Stimulated activated CD8-positive, alpha-beta memory T cell treated with anti-CD3 and anti-CD28 coated beads, Interleukin-12 subunit alpha, Interleukin-12 subunit beta, amount 100 ng/mL, for 24 hours (primary cell): ENCODE data around the gene NALCN.
"Not testable (repeated sequence)": the region's sequence is repeated elsewhere in the genome, so short reads cannot be mapped to it uniquely, and the experiment has no call there.

Experiments
- DNase-seq: peaks from one replicate; pipeline ENCODE4 v3.0.0-alpha.2; 2020; ENCODE audit errors: extremely low read depth

Gene NALCN

GRCh38 chr13:101341464-101341863 lies 74.8 kb downstream of the NALCN start:
- no peak for DNase-seq

- no peak for DNase-seq
Measured at GRCh38 chr13:101339202-101339601, 77.1 kb downstream of the NALCN start.

DNA sequence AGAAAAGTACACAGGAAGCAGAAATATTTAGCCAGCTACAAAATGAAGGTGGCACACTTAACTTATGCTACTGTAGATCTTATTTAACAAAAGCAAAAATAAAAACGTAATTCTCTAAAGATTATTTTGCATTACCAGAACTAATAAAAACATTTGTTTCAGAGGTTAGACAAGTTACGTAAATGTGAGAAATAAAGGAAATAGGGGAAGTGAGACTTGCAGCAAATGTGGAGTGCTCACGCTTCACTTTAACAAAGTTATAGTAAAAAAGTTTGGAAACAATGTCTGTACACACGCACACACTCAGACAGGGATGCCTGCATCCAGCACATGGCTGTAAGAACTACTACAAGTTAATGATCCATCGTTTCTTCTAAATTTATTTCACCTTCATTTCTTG lies 83.7 kb downstream of the NALCN start:
- DNase-seq: no peak

- no peak for DNase-seq
Measured at GRCh38 chr13:101331731-101332130, 84.6 kb downstream of the NALCN start.

DNA sequence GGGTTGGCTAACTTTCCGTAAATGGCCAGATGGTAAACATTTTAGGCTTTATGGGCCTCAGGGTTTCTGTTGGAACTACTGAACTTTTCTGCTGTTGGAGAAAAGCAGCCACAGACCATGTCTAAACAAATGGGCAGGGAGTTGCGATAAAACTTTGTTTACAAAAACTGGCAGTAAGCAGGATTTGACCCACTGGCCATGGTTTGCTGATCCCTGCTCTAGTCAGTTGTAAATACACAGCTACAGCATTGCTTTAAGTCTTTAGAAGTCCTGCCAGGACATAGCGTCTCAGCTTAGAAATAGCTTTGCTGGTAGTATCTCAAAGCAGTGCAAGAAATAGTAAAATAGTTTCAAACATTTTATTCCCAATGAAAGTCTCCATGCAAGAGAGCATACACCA lies 88.4 kb downstream of the NALCN start:
- DNase-seq: no peak

- DNase-seq: no peak
Measured at GRCh38 chr13:101326710-101327109, 89.6 kb downstream of the NALCN start.

GRCh38 chr13:101325423-101325822 lies 90.9 kb downstream of the NALCN start:
- no peak for DNase-seq

GRCh38 chr13:101323601-101324000 lies 92.7 kb downstream of the NALCN start:
- no peak for DNase-seq

DNA sequence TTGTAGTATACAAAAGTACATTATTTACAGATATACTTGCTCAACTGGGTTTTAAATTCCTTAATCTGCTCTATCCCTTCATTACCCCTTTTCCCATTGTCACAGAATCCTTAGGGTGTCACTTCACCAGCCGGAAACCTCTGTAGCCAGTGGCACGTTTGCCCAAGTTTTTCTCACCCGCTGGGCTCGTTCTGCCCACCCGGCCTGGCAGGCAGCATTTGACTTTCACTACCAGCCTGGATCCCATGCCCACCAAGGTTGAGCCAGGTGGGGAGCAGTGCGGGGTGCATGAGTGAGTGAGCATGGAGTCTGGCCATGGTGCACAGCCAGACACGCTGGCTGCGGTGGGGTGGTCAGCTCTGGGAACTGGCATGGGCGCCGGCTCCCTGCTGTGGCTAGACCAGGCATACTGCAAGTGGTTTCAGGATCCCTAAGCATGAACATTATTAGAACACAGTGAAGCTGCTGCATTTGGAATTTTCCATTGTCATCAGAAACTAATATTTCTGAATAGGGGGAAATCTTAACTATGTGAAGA lies 98.3 kb downstream of the NALCN start:
- DNase-seq: no peak

DNA sequence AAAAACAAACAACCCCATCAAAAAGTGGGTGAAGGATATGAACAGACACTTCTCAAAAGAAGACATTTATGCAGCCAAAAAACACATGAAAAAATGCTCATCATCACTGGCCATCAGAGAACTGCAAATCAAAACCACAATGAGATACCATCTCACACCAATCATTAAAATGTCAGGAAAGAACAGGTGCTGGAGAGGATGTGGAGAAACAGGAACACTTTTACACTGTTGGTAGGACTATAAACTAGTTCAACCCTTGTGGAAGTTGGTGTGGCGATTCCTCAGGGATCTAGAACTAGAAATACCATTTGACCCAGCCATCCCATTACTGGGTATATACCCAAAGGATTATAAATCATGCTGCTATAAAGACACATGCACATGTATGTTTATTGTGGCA lies 102.8 kb downstream of the NALCN start:
- DNase-seq: not testable (repeated sequence)

DNA sequence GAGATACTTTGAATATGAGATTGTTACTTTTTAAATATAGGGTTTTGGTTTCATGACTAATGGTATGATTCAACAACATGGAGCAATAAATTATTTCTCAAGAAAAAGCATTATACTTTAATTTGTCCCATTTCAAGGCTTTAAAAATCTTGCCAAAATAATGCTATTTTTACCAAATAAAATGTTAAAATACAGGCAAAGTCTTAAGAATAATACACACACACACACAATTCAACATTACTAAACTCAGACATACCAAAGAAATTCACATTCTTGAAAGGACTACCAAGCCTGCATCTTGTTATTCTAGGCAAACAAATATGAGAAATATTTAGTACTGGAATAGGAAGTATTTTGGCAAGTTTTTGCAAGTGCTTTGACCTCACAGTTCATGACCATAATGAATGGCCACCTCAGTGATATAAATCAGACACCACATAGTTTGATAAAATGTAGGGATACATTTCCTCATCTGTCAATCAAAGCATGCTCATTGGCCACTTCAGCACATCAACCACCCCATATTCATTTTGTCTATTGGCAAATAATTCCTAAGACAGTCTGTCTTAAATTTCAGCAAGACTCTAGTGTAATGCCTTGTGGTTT lies 107.2 kb downstream of the NALCN start:
- DNase-seq: no peak

- no peak for DNase-seq
Measured at GRCh38 chr13:101308247-101309013, 107.9 kb downstream of the NALCN start.

- DNase-seq: no peak
Measured at GRCh38 chr13:101307181-101307701, 109.1 kb downstream of the NALCN start.

DNA sequence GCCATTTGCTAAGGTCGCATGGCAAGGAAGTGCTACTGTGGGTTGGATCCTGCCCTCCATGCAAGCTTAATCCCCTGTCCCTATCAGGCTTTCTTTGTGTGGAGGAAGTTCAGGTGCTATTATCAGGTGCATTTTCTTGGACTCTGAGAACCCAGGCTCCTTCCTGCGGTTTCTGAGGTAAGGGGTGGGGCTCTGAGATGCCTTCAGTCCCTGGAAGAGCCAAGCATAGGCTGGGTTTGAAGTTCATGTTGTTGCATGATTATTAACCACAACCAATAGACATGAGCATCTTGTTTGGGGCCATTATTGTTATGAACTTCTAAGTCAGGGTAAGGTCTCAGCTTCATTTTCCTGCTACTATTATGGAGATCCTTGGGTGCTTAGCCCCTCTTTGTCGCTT lies 109.5 kb downstream of the NALCN start:
- DNase-seq: no peak

DNA sequence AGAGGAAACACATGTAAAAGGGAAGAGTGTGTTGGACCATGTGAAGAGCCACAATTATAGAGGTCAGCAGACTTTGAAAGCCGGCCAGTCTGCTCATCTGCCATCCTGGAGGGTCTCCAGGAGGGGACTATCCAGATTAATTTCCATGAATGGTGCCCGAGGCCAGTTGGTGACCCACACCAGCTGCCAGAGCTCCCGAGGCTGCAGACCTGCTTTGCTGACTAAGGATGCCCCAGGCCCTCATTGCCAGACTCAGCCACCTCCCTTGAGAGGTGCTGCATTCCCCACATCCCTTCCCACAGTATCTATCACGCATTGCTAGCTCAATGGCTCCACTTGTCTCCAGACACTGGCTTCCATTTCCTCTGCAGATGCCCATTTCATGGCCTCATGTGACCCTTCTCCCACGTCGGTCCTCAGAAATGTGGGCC lies 110.3 kb downstream of the NALCN start:
- no peak for DNase-seq

DNA sequence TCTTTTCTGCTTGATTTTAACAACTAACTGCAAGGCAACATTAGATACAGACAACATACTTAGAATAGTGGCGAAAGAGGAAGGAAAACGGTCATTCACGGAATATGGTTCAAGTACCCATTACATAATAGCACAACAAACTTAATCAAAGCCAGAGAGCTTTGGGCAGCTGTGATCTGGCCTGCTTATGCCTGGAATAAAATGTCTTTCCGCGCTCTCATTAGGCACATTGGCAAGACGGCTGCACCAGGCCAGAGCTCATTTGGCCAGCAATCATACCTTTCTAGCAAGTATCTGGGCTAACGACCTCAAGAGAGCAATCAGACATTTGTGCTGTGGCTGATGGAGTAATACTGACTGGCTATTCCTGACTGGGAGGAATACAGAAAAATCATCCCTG lies 112.8 kb downstream of the NALCN start:
- no peak for DNase-seq

- DNase-seq: no peak
Measured at GRCh38 chr13:101301053-101301452, 115.3 kb downstream of the NALCN start.

DNA sequence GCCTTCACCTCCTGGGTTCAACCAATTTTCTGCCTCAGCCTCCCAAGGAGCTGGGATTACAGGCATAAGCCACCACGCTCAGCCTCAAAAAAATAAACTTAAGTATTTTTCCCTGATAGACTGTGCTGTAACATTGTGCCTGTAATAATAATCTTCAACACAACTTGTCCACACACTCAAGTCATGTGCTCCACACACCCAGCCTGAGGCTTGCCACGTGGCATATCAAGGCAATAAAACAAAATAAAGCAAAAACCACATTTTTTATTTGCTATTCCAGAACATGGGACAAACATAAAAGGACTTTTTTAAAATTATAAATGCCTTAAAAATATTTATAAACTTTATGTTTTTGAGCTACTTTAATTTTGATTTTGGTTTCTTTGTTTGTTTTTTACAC lies 115.8 kb downstream of the NALCN start:
- no peak for DNase-seq

GRCh38 chr13:101298517-101298916 lies 117.8 kb downstream of the NALCN start:
- DNase-seq: no peak

- DNase-seq: no peak
Measured at GRCh38 chr13:101297794-101298193, 118.5 kb downstream of the NALCN start.

DNA sequence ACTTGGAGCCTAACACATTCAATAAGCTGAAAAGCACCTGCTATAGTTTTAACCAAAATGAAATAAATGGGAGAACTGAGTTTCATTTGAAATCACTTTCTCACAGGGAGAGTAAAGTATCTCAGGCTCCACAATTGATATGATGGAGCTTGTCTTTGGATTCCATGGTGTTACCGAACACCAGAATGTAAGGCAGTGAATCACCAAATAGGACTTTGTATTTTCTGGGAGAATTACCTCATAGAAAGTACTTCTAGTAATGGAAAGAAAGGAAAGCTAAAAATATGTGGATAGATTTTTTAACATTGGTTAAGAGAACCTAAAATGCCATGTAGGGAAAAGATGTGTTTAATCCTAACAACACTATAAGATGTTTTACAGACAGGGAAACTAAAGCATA lies 123.6 kb downstream of the NALCN start:
- no peak for DNase-seq

DNA sequence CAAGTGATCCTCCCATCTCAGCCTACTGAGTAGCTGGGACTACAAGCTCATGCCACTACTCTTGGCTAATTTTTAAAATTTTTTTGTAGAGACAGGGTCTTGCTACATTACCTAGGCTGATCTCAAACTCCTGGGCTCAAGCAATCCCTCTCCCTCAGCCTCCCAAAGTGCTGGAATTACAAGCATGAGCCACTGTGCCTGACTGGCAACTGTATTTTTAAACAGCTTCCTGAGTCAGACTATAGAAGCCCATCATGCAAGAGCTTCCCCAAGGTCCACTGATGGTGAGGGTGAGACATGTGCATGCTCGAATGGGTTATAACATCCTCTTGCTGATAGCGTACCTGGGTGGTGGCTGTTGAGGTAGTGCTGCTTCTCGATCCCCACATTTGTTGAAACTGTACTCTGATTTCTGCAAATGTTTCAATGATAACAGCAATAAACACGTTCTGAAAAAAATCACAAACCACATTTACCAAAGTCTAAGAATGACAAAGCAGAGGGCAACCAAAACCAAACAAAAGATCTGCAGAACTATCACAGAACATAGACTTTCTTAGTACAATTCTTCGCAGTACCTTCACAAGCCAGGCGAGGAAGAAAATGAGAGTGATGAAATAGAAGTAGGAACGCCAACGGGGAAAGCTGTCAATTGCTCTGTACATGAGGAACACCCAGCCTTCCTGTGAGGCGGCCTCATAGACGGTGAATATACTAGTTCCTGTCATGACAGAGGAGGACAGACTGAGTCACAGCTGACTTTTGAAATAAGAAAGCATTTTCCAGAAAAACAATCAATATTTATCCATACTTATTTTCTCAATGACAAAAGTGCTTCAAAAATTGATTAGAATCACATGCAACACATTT lies 124.4 kb downstream of the NALCN start:
- no peak for DNase-seq
